Measurements from ENCODE around the gene CARD11.

CARD11 gene

GRCh38 chr7:2999078-2999500 lies 44.6 kb downstream of the CARD11 start:
- no peak for DNase-seq (ENCODE audit: low read depth)
- no peak overlapping the region for H3K4me3 ChIP-seq (ENCODE audit: low read depth, low read length)
- TF ChIP-seq POLR2A (IDR thresholded peaks at IDR 0.05; ENCODE audit: extremely low read depth, insufficient read length) (no peak), MYC (IDR thresholded peaks at IDR 0.05; ENCODE audit: low read depth, low read length) (no peak), CTCF (IDR thresholded peaks at IDR 0.05; ENCODE audit: low read depth, low read length) (no peak)
- TF ChIP-seq, protein P1, sequence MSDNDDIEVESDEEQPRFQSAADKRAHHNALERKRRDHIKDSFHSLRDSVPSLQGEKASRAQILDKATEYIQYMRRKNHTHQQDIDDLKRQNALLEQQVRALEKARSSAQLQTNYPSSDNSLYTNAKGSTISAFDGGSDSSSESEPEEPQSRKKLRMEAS (IDR thresholded peaks at IDR 0.05; ENCODE audit: low read depth, low read length) = no peak

GRCh38 chr7:2997014-2997413 lies 46.7 kb downstream of the CARD11 start:
- DNase-seq (ENCODE audit: low read depth) = no peak
- TF ChIP-seq MYC (IDR thresholded peaks at IDR 0.05; ENCODE audit: low read depth, low read length) (no peak), CTCF (IDR thresholded peaks at IDR 0.05; ENCODE audit: low read depth, low read length) (no peak), POLR2A (IDR thresholded peaks at IDR 0.05; ENCODE audit: extremely low read depth, insufficient read length) (no peak)
- TF ChIP-seq, protein P1 (IDR thresholded peaks at IDR 0.05; ENCODE audit: low read depth, low read length) = no peak
- no peak overlapping the region for H3K4me3 ChIP-seq (ENCODE audit: low read depth, low read length)

GRCh38 chr7:2996141-2996540 lies 47.5 kb downstream of the CARD11 start:
- no peak for DNase-seq (ENCODE audit: low read depth)
- TF ChIP-seq MYC (IDR thresholded peaks at IDR 0.05; ENCODE audit: low read depth, low read length) = no peak
- TF ChIP-seq POLR2A (IDR thresholded peaks at IDR 0.05; ENCODE audit: extremely low read depth, insufficient read length) = no peak
- TF ChIP-seq CTCF (IDR thresholded peaks at IDR 0.05; ENCODE audit: low read depth, low read length) = no peak
- no peak overlapping the region for H3K4me3 ChIP-seq (ENCODE audit: low read depth, low read length)

DNA sequence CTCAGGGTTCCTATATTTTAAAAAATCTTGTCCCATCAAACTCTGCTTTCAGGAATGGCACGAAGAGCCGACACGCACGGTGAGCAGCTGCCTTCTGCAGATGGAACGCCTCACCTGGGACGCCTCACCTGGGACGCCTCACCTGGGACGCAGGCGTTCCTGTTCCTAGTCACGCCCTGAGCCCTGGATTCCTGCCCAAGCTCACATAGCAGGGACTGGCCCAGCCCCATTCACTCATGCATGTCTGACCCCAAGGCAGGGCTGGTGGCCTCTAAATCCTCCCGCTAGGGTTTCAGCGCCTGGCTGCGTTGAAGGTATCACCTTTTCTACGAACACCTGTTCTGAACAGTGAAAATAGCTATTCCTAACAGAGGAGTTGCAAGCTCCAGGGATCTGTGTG lies 49.8 kb downstream of the CARD11 start:
- DNase-seq (ENCODE audit: low read depth) = no peak
- no peak overlapping the region for H3K4me3 ChIP-seq (ENCODE audit: low read depth, low read length)
- TF ChIP-seq, protein P1 (IDR thresholded peaks at IDR 0.05; ENCODE audit: low read depth, low read length) = no peak
- TF ChIP-seq POLR2A (IDR thresholded peaks at IDR 0.05; ENCODE audit: extremely low read depth, insufficient read length) (no peak), CTCF (IDR thresholded peaks at IDR 0.05; ENCODE audit: low read depth, low read length) (no peak), MYC (IDR thresholded peaks at IDR 0.05; ENCODE audit: low read depth, low read length) (no peak)

GRCh38 chr7:2993396-2993795 lies 50.3 kb downstream of the CARD11 start:
- H3K4me3 ChIP-seq (ENCODE audit: low read depth, low read length) = no peak overlapping the region
- DNase-seq (ENCODE audit: low read depth) = no peak
- TF ChIP-seq MYC (IDR thresholded peaks at IDR 0.05; ENCODE audit: low read depth, low read length) = no peak
- TF ChIP-seq CTCF (IDR thresholded peaks at IDR 0.05; ENCODE audit: low read depth, low read length) = no peak
- TF ChIP-seq, protein P1 (IDR thresholded peaks at IDR 0.05; ENCODE audit: low read depth, low read length) = no peak
- TF ChIP-seq POLR2A (IDR thresholded peaks at IDR 0.05; ENCODE audit: extremely low read depth, insufficient read length) = no peak

GRCh38 chr7:2990949-2991470 lies 52.7 kb downstream of the CARD11 start:
- DNase-seq (ENCODE audit: low read depth) = no peak
- TF ChIP-seq CTCF (IDR thresholded peaks at IDR 0.05; ENCODE audit: low read depth, low read length) = no peak
- no peak for TF ChIP-seq POLR2A (IDR thresholded peaks at IDR 0.05; ENCODE audit: extremely low read depth, insufficient read length)
- no peak for TF ChIP-seq MYC (IDR thresholded peaks at IDR 0.05; ENCODE audit: low read depth, low read length)
- no peak overlapping the region for H3K4me3 ChIP-seq (ENCODE audit: low read depth, low read length)
